ENCODE measurements around the gene RBM38. TPM values are rescaled to one million over a fixed set of nuclear protein-coding genes. Genes with fewer than 3 reads are reported as not detected.

Gene RBM38
- total and polyA plus RNA-seq, 2 of the 13 experiments (the other 11 are each of a cell fraction or from before 2014, with no cell fraction given), result 24.2 to 34.2 TPM

DNA sequence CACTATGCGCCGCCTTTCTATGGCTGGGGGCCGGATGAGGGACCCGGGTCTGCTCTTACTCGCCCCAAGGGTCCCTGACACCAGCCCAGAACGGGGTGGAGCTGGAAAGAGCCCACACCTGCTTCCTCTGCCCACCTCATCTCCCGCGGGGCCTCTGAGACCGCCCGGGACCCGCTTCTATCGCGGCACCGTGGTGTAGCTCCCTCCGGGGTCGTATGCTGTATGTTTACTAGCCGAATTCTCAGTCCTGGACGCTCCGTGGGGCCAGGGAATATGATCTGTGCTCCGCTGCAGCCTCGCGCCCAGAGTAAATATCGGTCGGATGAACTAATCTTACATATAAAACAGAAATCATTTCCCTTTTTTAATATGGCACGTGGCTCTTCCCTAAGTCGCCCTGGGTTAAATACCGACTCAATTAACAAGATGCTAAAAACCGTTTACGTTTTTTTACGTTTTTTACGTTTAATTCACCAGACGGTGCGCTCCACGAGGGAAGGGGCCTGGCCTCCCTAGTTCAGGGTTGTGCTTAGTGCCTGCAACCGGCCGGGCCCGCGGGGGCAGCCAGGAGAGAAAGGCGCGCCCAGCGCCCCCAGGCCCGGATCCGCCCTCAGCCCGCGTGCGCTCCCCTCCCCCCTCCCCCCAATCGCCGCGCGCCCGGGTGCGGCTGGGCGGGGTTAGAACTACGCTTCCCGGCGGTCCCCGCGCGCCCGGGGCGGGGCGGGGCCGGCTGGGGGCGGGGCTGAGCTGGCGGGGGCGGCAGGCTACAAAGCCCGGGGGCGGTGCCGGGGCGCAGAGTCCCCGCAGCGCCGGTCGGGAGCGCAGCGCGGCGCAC is at the start of gene RBM38 (continued):
- no peak for TF ChIP-seq NFKBIZ (CRISPR knock-in tag; IDR thresholded peaks at IDR 0.05)
- 0 out of 2 replicates have a peak, but pooled peaks have one; percentile 31 for TF ChIP-seq EED (CRISPR knock-in tag; IDR thresholded peaks at IDR 0.05)
- TF ChIP-seq, protein P1, sequence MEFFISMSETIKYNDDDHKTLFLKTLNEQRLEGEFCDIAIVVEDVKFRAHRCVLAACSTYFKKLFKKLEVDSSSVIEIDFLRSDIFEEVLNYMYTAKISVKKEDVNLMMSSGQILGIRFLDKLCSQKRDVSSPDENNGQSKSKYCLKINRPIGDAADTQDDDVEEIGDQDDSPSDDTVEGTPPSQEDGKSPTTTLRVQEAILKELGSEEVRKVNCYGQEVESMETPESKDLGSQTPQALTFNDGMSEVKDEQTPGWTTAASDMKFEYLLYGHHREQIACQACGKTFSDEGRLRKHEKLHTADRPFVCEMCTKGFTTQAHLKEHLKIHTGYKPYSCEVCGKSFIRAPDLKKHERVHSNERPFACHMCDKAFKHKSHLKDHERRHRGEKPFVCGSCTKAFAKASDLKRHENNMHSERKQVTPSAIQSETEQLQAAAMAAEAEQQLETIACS (CRISPR knock-in tag; IDR thresholded peaks at IDR 0.05), result peak; percentile 71
- TF ChIP-seq FOSL2 (CRISPR knock-in tag; IDR thresholded peaks at IDR 0.05), result peak; percentile 16; the same call in 1 of the 2 replicates
- TF ChIP-seq, protein P2, sequence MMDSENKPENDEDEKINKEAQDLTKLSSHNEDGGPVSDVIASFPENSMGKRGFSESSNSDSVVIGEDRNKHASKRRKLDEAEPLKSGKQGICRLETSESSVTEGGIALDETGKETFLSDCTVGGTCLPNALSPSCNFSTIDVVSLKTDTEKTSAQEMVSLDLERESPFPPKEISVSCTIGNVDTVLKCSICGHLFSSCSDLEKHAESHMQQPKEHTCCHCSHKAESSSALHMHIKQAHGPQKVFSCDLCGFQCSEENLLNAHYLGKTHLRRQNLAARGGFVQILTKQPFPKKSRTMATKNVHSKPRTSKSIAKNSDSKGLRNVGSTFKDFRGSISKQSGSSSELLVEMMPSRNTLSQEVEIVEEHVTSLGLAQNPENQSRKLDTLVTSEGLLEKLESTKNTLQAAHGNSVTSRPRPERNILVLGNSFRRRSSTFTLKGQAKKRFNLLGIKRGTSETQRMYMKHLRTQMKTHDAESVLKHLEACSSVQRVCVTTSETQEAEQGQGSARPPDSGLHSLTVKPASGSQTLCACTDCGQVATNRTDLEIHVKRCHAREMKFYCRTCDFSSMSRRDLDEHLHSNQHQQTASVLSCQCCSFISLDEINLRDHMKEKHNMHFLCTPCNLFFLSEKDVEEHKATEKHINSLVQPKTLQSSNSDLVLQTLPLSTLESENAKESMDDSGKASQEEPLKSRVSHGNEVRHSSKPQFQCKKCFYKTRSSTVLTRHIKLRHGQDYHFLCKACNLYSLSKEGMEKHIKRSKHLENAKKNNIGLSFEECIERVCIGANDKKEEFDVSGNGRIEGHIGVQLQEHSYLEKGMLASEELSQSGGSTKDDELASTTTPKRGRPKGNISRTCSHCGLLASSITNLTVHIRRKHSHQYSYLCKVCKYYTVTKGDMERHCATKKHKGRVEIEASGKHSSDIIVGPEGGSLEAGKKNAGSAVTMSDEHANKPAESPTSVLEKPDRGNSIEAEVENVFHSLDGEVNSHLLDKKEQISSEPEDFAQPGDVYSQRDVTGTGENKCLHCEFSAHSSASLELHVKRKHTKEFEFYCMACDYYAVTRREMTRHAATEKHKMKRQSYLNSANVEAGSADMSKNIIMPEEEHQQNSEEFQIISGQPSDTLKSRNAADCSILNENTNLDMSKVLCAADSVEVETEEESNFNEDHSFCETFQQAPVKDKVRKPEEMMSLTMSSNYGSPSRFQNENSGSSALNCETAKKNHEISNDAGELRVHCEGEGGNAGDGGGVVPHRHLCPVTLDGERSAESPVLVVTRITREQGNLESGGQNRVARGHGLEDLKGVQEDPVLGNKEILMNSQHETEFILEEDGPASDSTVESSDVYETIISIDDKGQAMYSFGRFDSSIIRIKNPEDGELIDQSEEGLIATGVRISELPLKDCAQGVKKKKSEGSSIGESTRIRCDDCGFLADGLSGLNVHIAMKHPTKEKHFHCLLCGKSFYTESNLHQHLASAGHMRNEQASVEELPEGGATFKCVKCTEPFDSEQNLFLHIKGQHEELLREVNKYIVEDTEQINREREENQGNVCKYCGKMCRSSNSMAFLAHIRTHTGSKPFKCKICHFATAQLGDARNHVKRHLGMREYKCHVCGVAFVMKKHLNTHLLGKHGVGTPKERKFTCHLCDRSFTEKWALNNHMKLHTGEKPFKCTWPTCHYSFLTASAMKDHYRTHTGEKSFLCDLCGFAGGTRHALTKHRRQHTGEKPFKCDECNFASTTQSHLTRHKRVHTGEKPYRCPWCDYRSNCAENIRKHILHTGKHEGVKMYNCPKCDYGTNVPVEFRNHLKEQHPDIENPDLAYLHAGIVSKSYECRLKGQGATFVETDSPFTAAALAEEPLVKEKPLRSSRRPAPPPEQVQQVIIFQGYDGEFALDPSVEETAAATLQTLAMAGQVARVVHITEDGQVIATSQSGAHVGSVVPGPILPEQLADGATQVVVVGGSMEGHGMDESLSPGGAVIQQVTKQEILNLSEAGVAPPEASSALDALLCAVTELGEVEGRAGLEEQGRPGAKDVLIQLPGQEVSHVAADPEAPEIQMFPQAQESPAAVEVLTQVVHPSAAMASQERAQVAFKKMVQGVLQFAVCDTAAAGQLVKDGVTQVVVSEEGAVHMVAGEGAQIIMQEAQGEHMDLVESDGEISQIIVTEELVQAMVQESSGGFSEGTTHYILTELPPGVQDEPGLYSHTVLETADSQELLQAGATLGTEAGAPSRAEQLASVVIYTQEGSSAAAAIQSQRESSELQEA (CRISPR knock-in tag; IDR thresholded peaks at IDR 0.05; ENCODE audit: not compliant biosample characterization), result no peak
- TF ChIP-seq ISL2 (CRISPR knock-in tag; IDR thresholded peaks at IDR 0.05), result 0 out of 2 replicates have a peak, but pooled peaks have one; percentile 27
- peak; percentile 15; the same call in 1 of the 2 replicates for TF ChIP-seq SP2 (CRISPR knock-in tag; IDR thresholded peaks at IDR 0.05)
- TF ChIP-seq ZNF496 (CRISPR knock-in tag; IDR thresholded peaks at IDR 0.05; ENCODE audit: insufficient replicate concordance), result no peak
- TF ChIP-seq ZNF251 (CRISPR knock-in tag; IDR thresholded peaks at IDR 0.05), result peak; percentile 16; the same call in 1 of the 2 replicates
- no peak for TF ChIP-seq SP140L (CRISPR knock-in tag; IDR thresholded peaks at IDR 0.05; ENCODE audit: borderline replicate concordance)
- no peak for TF ChIP-seq HDAC6 (IDR thresholded peaks at IDR 0.05; ENCODE audit: low read depth, low read length)
- TF ChIP-seq NFIC (IDR thresholded peaks at IDR 0.05; ENCODE audit: low read length), result no peak
- no peak for TF ChIP-seq JUND (CRISPR knock-in tag; IDR thresholded peaks at IDR 0.05)
- TF ChIP-seq MAZ (IDR thresholded peaks at IDR 0.05; ENCODE audit: borderline replicate concordance, low read depth, low read length), result 0 out of 2 replicates have a peak, but pooled peaks have one; percentile 41
- TF ChIP-seq MAZ (CRISPR knock-in tag; IDR thresholded peaks at IDR 0.05; ENCODE audit: low read depth), result no peak
- no peak for TF ChIP-seq ZNF224 (CRISPR knock-in tag; IDR thresholded peaks at IDR 0.05)
- TF ChIP-seq, protein P3, sequence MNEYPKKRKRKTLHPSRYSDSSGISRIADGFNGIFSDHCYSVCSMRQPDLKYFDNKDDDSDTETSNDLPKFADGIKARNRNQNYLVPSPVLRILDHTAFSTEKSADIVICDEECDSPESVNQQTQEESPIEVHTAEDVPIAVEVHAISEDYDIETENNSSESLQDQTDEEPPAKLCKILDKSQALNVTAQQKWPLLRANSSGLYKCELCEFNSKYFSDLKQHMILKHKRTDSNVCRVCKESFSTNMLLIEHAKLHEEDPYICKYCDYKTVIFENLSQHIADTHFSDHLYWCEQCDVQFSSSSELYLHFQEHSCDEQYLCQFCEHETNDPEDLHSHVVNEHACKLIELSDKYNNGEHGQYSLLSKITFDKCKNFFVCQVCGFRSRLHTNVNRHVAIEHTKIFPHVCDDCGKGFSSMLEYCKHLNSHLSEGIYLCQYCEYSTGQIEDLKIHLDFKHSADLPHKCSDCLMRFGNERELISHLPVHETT (CRISPR knock-in tag; conservative IDR thresholded peaks at IDR 0.05), result no peak
- TF ChIP-seq NONO (IDR thresholded peaks at IDR 0.05), result no peak
- no peak for TF ChIP-seq NONO (CRISPR knock-in tag; conservative IDR thresholded peaks at IDR 0.05)
- TF ChIP-seq FOSL1 (CRISPR knock-in tag; IDR thresholded peaks at IDR 0.05; ENCODE audit: borderline replicate concordance), result no peak
